Activated T-cell treated with anti-CD3 and anti-CD28 coated beads, Interleukin-2, amount 50 U/mL, for 24 hours (primary cell): ENCODE results near the gene WNK4.
A peak's percentile ranks its signal among the peaks of the same experiment; 100 is the strongest.

Source experiments
- DNase-seq: peaks from one replicate; pipeline ENCODE4 v3.0.0-alpha.2; 2020
- H3K27ac Mint-ChIP-seq: 2 replicates; pipeline ENCODE4 v1.8.0; 2020; ENCODE audit warnings: mild to moderate bottlenecking, mixed read lengths
- H3K27me3 Mint-ChIP-seq: 2 replicates; pipeline ENCODE4 v1.8.0; 2020; ENCODE audit warnings: mixed read lengths
- H3K36me3 Mint-ChIP-seq: 2 replicates; pipeline ENCODE4 v1.8.0; 2020; ENCODE audit warnings: low read depth, mixed read lengths
- H3K4me1 Mint-ChIP-seq: 2 replicates; pipeline ENCODE4 v1.8.0; 2020; ENCODE audit warnings: low read depth, mixed read lengths
- H3K4me3 Mint-ChIP-seq: 2 replicates; pipeline ENCODE4 v1.8.0; 2020; ENCODE audit warnings: mild to moderate bottlenecking, moderate library complexity, mixed read lengths
- H3K9me3 Mint-ChIP-seq: 2 replicates; pipeline ENCODE4 v1.8.0; 2020; ENCODE audit warnings: mixed read lengths

The WNK4 gene

GRCh38 chr17:42832213-42832933 lies 52.0 kb downstream of the WNK4 start:
- H3K36me3 Mint-ChIP-seq = peaks cover 46% of the 10 kb centered on the region
- no peaks in the 10 kb centered on the region for H3K9me3 Mint-ChIP-seq
- peaks cover 32% of the 10 kb centered on the region for H3K4me1 Mint-ChIP-seq
- H3K27me3 Mint-ChIP-seq = no peaks in the 10 kb centered on the region
- peak overlapping the region; percentile 95 for H3K4me3 Mint-ChIP-seq
- DNase-seq = no peak
- H3K27ac Mint-ChIP-seq = peak overlapping the region; percentile 99

- H3K9me3 Mint-ChIP-seq = no peaks in the 10 kb centered on the region
- DNase-seq = peak; percentile 95
- peak within 1 kb of the TSS; percentile 95 for H3K4me3 Mint-ChIP-seq
- H3K27ac Mint-ChIP-seq = peak within 1 kb of the TSS; percentile 99
- no peaks in the 10 kb centered on the region for H3K27me3 Mint-ChIP-seq
- H3K4me1 Mint-ChIP-seq = peaks cover 34% of the 10 kb centered on the region
- H3K36me3 Mint-ChIP-seq = peaks cover 54% of the 10 kb centered on the region
Observed at GRCh38 chr17:42832934-42833766, 52.7 kb downstream of the WNK4 start, which contains the start of gene PSME3. TSS of gene PSME3 (plus strand) at chr17:42833397. CDS start at chr17:42833632, 235 bp downstream.

- H3K9me3 Mint-ChIP-seq = no peaks in the 10 kb centered on the region
- H3K36me3 Mint-ChIP-seq = peaks cover 61% of the 10 kb centered on the region
- no peaks in the 10 kb centered on the region for H3K27me3 Mint-ChIP-seq
Observed at GRCh38 chr17:42833767-42834422, 53.5 kb downstream of the WNK4 start.

GRCh38 chr17:42835732-42836131 lies 55.3 kb downstream of the WNK4 start:
- DNase-seq = no peak
- Mint-ChIP-seq H3K27ac (no peak overlapping the region), H3K4me3 (no peak overlapping the region), H3K27me3 (no peaks in the 10 kb centered on the region), H3K9me3 (no peaks in the 10 kb centered on the region), H3K36me3 (peaks cover 76% of the 10 kb centered on the region), H3K4me1 (peaks cover 34% of the 10 kb centered on the region)

More at GRCh38 chr17:42833767-42834422, 53.5 kb downstream of the WNK4 start:
- H3K4me3 Mint-ChIP-seq = peak overlapping the region; percentile 95
- DNase-seq = no peak
- peaks cover 34% of the 10 kb centered on the region for H3K4me1 Mint-ChIP-seq
- H3K27ac Mint-ChIP-seq = peak overlapping the region; percentile 99

- Mint-ChIP-seq H3K27me3 (no peaks in the 10 kb centered on the region), H3K4me3 (no peak overlapping the region), H3K36me3 (peaks cover 93% of the 10 kb centered on the region), H3K4me1 (peaks cover 24% of the 10 kb centered on the region), H3K9me3 (no peaks in the 10 kb centered on the region), H3K27ac (peak overlapping the region; percentile 50)
- DNase-seq = no peak
Observed at GRCh38 chr17:42841975-42842685, 61.7 kb downstream of the WNK4 start.

- DNase-seq = no peak
- Mint-ChIP-seq H3K36me3 (peaks cover 80% of the 10 kb centered on the region), H3K4me3 (no peak overlapping the region), H3K4me1 (peaks cover 23% of the 10 kb centered on the region), H3K27me3 (no peaks in the 10 kb centered on the region), H3K9me3 (no peaks in the 10 kb centered on the region), H3K27ac (peak overlapping the region; percentile 15)
Observed at GRCh38 chr17:42843358-42843934, 63.0 kb downstream of the WNK4 start.

GRCh38 chr17:42844271-42844670 lies 63.9 kb downstream of the WNK4 start, which contains the start of gene AOC2:
TSS of gene AOC2 (plus strand) at chr17:42844580. CDS start at chr17:42844627, 47 bp downstream.
- Mint-ChIP-seq H3K9me3 (no peaks in the 10 kb centered on the region), H3K36me3 (peaks cover 71% of the 10 kb centered on the region), H3K27ac (peak within 1 kb of the TSS; percentile 15), H3K4me3 (no peak within 1 kb of the TSS), H3K4me1 (peaks cover 23% of the 10 kb centered on the region), H3K27me3 (no peaks in the 10 kb centered on the region)
- DNase-seq = no peak

- H3K36me3 Mint-ChIP-seq = peaks cover 66% of the 10 kb centered on the region
- no peaks in the 10 kb centered on the region for H3K9me3 Mint-ChIP-seq
- no peak overlapping the region for H3K27ac Mint-ChIP-seq
- DNase-seq = no peak
- H3K4me1 Mint-ChIP-seq = peaks cover 23% of the 10 kb centered on the region
- H3K4me3 Mint-ChIP-seq = no peak overlapping the region
- H3K27me3 Mint-ChIP-seq = no peaks in the 10 kb centered on the region
Observed at GRCh38 chr17:42844761-42845555, 64.5 kb downstream of the WNK4 start.

- DNase-seq = no peak
- peaks cover 23% of the 10 kb centered on the region for H3K4me1 Mint-ChIP-seq
- H3K27me3 Mint-ChIP-seq = no peaks in the 10 kb centered on the region
- H3K27ac Mint-ChIP-seq = peak overlapping the region; percentile 45
- peaks cover 62% of the 10 kb centered on the region for H3K36me3 Mint-ChIP-seq
- H3K4me3 Mint-ChIP-seq = no peak overlapping the region
- no peaks in the 10 kb centered on the region for H3K9me3 Mint-ChIP-seq
Observed at GRCh38 chr17:42845556-42845917, 65.1 kb downstream of the WNK4 start.

- Mint-ChIP-seq H3K4me3 (no peak overlapping the region), H3K27me3 (no peaks in the 10 kb centered on the region), H3K36me3 (peaks cover 57% of the 10 kb centered on the region), H3K9me3 (no peaks in the 10 kb centered on the region), H3K27ac (peak overlapping the region; percentile 89), H3K4me1 (peaks cover 23% of the 10 kb centered on the region)
- peak; percentile 52 for DNase-seq
Observed at GRCh38 chr17:42845918-42846593, 65.6 kb downstream of the WNK4 start.
